Right atrium auricular region (tissue), 2 donors: Measurements from ENCODE around the gene DMD. TPM values are rescaled to one million over a fixed set of nuclear protein-coding genes. Genes with fewer than 3 reads are reported as not detected.

Experiments used
- DNase-seq: peaks from one replicate; pipeline ENCODE4 v3.0.0-alpha.2; 2019; ENCODE audit warnings: low spot score
- H3K27ac ChIP-seq, 2 donors: fragments of 200-600 bp; sonication (generic); 1 replicate in 1 of 2; 2 replicates in 1 of 2; pipeline ENCODE4 v1.5.1; 2016 to 2019
- H3K27me3 ChIP-seq, 2 donors: fragments of 200-600 bp; sonication (generic); one replicate each; pipeline versions ENCODE4 v1.5.1 to v1.6.0; 2017 to 2019
- H3K36me3 ChIP-seq: fragments of 200-600 bp; sonication (generic); one replicate; pipeline ENCODE4 v1.5.1; 2016
- H3K4me1 ChIP-seq, 2 donors: fragments of 200-600 bp; sonication (generic); one replicate each; pipeline versions ENCODE4 v1.5.1 to v1.6.0; 2017 to 2019
- H3K4me3 ChIP-seq, 2 donors: fragments of 200-600 bp; sonication (generic); 1 replicate in 1 of 2; 2 replicates in 1 of 2; pipeline ENCODE4 v1.5.1; 2017 to 2019; ENCODE audit warnings: mild to moderate bottlenecking in 1 of 2, moderate library complexity in 1 of 2
- H3K9me3 ChIP-seq, 2 donors: fragments of 200-600 bp; sonication (generic); one replicate each; pipeline ENCODE4 v1.5.1; 2019
- CTCF ChIP-seq, 2 donors: fragments of 200-600 bp; sonication (generic); IDR thresholded peaks; one replicate each; pipeline ENCODE4 v1.5.1; 2019; ENCODE audit warnings: antibody characterized with exemption in 2 of 2
- total RNA-seq, 2 donors: library from RNA; depleted of rRNA; stranded (reverse); fragments of >200 nt; gene quantifications; one replicate each; pipeline ENCODE4 v1.1.0, GENCODE V29; 2016

The DMD gene
- total RNA-seq, 2 donors from 2014 or later: 111 to 135 TPM

GRCh38 chrX:31243804-31244203 is 1967.5 kb downstream of the DMD start:
- Histone ChIP-seq H3K27me3 (no peaks in the 10 kb centered on the region), H3K4me1 (no peaks in the 10 kb centered on the region), H3K36me3 (no peaks in the 10 kb centered on the region), H3K9me3 (no peaks in the 10 kb centered on the region), H3K27ac (no peak overlapping the region), H3K4me3 (no peak overlapping the region)
- TF ChIP-seq CTCF (IDR thresholded peaks at IDR 0.05): no peak
- no peak for DNase-seq

- DNase-seq: no peak
- no peaks in the 10 kb centered on the region for H3K36me3 ChIP-seq
- no peaks in the 10 kb centered on the region for H3K27me3 ChIP-seq
- H3K9me3 ChIP-seq: no peaks in the 10 kb centered on the region
- no peak for TF ChIP-seq CTCF (IDR thresholded peaks at IDR 0.05)
- no peak overlapping the region for H3K4me3 ChIP-seq
- no peaks in the 10 kb centered on the region for H3K4me1 ChIP-seq
- H3K27ac ChIP-seq: no peak overlapping the region
Measured at GRCh38 chrX:31240982-31241381, 1970.4 kb downstream of the DMD start.

GRCh38 chrX:31237189-31237588 is 1974.2 kb downstream of the DMD start:
- no peaks in the 10 kb centered on the region for H3K27me3 ChIP-seq
- H3K4me3 ChIP-seq: no peak overlapping the region
- H3K4me1 ChIP-seq: no peaks in the 10 kb centered on the region
- no peak for DNase-seq
- no peaks in the 10 kb centered on the region for H3K9me3 ChIP-seq
- no peak for TF ChIP-seq CTCF (IDR thresholded peaks at IDR 0.05)
- no peak overlapping the region for H3K27ac ChIP-seq
- no peaks in the 10 kb centered on the region for H3K36me3 ChIP-seq

DNA sequence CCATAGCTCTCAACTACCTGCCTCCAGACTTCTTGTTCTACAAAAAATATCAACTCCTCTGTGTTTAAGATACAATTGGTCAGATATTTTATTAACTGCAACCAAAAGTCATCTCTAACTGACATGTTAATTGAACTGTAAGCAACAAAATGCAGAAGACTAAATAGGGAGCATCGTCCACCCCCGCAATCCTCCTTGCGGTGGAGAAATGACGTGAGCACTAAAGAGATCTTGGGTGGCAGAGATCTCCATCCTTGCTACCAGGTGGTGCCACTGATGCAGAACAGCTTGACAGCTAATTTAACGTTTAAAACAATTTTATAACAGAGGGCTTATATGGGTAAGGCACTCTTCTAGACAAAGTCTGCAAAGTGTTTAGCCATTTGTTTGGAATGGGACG is 1975.1 kb downstream of the DMD start:
- no peak overlapping the region for H3K4me3 ChIP-seq
- no peak for DNase-seq
- H3K4me1 ChIP-seq: no peaks in the 10 kb centered on the region
- TF ChIP-seq CTCF (IDR thresholded peaks at IDR 0.05): no peak
- no peak overlapping the region for H3K27ac ChIP-seq
- no peaks in the 10 kb centered on the region for H3K27me3 ChIP-seq
- H3K9me3 ChIP-seq: no peaks in the 10 kb centered on the region
- H3K36me3 ChIP-seq: no peaks in the 10 kb centered on the region

GRCh38 chrX:31233941-31234496 is 1977.3 kb downstream of the DMD start:
- TF ChIP-seq CTCF (IDR thresholded peaks at IDR 0.05): no peak
- Histone ChIP-seq H3K27ac (no peak overlapping the region), H3K27me3 (no peaks in the 10 kb centered on the region), H3K4me1 (peaks cover 0 to 5% of the 10 kb centered on the region in 2 donors), H3K9me3 (no peaks in the 10 kb centered on the region), H3K4me3 (no peak overlapping the region), H3K36me3 (no peaks in the 10 kb centered on the region)
- no peak for DNase-seq

- TF ChIP-seq CTCF (IDR thresholded peaks at IDR 0.05): no peak
Measured at GRCh38 chrX:31232506-31232905, 1978.8 kb downstream of the DMD start.

More at GRCh38 chrX:31232506-31232905, 1978.8 kb downstream of the DMD start:
- DNase-seq: no peak
- no peaks in the 10 kb centered on the region for H3K27me3 ChIP-seq
- no peaks in the 10 kb centered on the region for H3K9me3 ChIP-seq
- no peak overlapping the region for H3K4me3 ChIP-seq
- H3K36me3 ChIP-seq: no peaks in the 10 kb centered on the region
- H3K4me1 ChIP-seq: peaks cover 0 to 5% of the 10 kb centered on the region in 2 donors
- H3K27ac ChIP-seq: no peak overlapping the region
